ENCODE measurements around the gene COMMD1.
"Not testable (repeated sequence)": the region's sequence is repeated elsewhere in the genome, so short reads cannot be mapped to it uniquely, and the experiment has no call there.

Gene COMMD1

GRCh38 chr2:61994531-61994930 is 89.1 kb downstream of the COMMD1 start:
- TF ChIP-seq CTCF (IDR thresholded peaks at IDR 0.05; ENCODE audit: low read depth, low read length) = no peak
- no peak overlapping the region for H3K4me3 ChIP-seq (ENCODE audit: low read depth, low read length)

- TF ChIP-seq CTCF (IDR thresholded peaks at IDR 0.05; ENCODE audit: low read depth, low read length) = no peak
- H3K4me3 ChIP-seq (ENCODE audit: low read depth, low read length) = no peak overlapping the region
Observed at GRCh38 chr2:61995065-61995464, 89.6 kb downstream of the COMMD1 start.

GRCh38 chr2:61995515-61995914 is 90.0 kb downstream of the COMMD1 start:
- TF ChIP-seq CTCF (IDR thresholded peaks at IDR 0.05; ENCODE audit: low read depth, low read length) = no peak
- H3K4me3 ChIP-seq (ENCODE audit: low read depth, low read length) = no peak overlapping the region

- no peak for TF ChIP-seq CTCF (IDR thresholded peaks at IDR 0.05; ENCODE audit: low read depth, low read length)
Observed at GRCh38 chr2:61998426-61998825, 93.0 kb downstream of the COMMD1 start.

GRCh38 chr2:62000538-62000937 is 95.1 kb downstream of the COMMD1 start:
- no peak for TF ChIP-seq CTCF (IDR thresholded peaks at IDR 0.05; ENCODE audit: low read depth, low read length)
- no peak overlapping the region for H3K4me3 ChIP-seq (ENCODE audit: low read depth, low read length)

More at GRCh38 chr2:61998426-61998825, 93.0 kb downstream of the COMMD1 start:
- H3K4me3 ChIP-seq (ENCODE audit: low read depth, low read length) = no peak overlapping the region

- no peak for TF ChIP-seq CTCF (IDR thresholded peaks at IDR 0.05; ENCODE audit: low read depth, low read length)
- H3K4me3 ChIP-seq (ENCODE audit: low read depth, low read length) = no peak overlapping the region
Observed at GRCh38 chr2:62001431-62001830, 96.0 kb downstream of the COMMD1 start.

- H3K4me3 ChIP-seq (ENCODE audit: low read depth, low read length) = not testable (repeated sequence)
Observed at GRCh38 chr2:62004428-62004827, 99.0 kb downstream of the COMMD1 start.

GRCh38 chr2:62007555-62007954 is 102.1 kb downstream of the COMMD1 start:
- TF ChIP-seq CTCF (IDR thresholded peaks at IDR 0.05; ENCODE audit: low read depth, low read length) = no peak
- no peak overlapping the region for H3K4me3 ChIP-seq (ENCODE audit: low read depth, low read length)
